ENCODE results near the gene CSTF3. TPM values are rescaled to one million over a fixed set of nuclear protein-coding genes. Genes with fewer than 3 reads are reported as not detected.

CSTF3 gene
- polyA plus RNA-seq, 1 donor (not counting 4 experiments of a cell fraction or from before 2014, with no cell fraction given) = 41.1 TPM

DNA sequence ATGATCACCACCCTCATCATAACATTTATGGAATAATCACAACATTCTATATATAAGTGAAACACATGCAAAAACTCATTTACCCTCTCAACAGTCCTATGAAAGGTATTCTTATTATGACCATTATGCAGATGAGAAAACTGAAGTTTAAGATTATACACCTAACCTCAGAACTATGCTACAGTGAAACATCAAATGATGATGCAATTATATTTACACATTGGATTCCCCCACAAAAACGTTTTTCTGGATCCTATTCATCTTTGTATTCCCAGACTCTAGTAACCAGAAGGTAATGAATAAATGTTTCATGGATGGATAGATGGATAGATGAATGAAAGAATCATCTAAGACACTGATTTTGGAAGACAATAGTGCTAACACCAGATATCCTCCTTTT is 67.1 kb downstream of the CSTF3 start:
- DNase-seq (ENCODE audit: low read depth, low spot score) = no peak
- no peaks in the 10 kb centered on the region for H3K9me3 ChIP-seq (ENCODE audit: control insufficient read depth, low read depth, low read length)

DNA sequence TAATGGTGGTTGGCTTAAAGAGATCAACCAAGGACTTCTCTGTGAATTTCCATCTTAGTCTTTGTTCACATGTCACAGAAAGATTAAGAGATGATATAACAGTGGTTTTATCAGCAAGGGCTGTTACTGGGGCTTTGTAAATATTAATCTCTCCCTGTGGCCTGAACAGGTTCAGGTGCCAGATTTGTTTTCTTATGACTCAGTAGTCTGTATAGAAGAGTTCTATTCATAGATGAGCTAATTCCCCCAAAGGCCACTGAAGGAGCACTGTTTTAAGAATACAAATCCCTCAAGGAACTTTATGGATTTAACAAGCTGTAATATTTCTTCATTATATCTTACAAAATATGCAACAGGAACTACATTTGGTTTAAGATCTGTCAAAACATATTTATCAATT is 71.5 kb downstream of the CSTF3 start:
- Histone ChIP-seq H3K9me1 (ENCODE audit: control insufficient read depth, extremely low read depth, insufficient read depth, low read length) (no peaks in the 10 kb centered on the region), H4K20me1 (ENCODE audit: control insufficient read depth, extremely low read depth, insufficient read depth, low read length) (no peaks in the 10 kb centered on the region), H3K4me2 (ENCODE audit: control insufficient read depth, extremely low read depth, insufficient read depth, low read depth, low read length) (no peak overlapping the region), H3K79me2 (ENCODE audit: control insufficient read depth, insufficient read depth, low read length) (no peaks in the 10 kb centered on the region), H3K27ac (ENCODE audit: control insufficient read depth, insufficient read depth, low read length) (no peak overlapping the region), H2AFZ (ENCODE audit: control insufficient read depth, low read length) (no peak overlapping the region), H3K9me3 (ENCODE audit: control insufficient read depth, low read depth, low read length) (no peaks in the 10 kb centered on the region), H3K4me1 (ENCODE audit: control insufficient read depth, extremely low read depth, insufficient read depth, low read length) (no peaks in the 10 kb centered on the region), H3K27me3 (ENCODE audit: control insufficient read depth, extremely low read depth, insufficient read depth, low read length) (no peaks in the 10 kb centered on the region), H3K9ac (ENCODE audit: control insufficient read depth, extremely low read depth, insufficient read depth, low read length) (no peak overlapping the region), H3K4me3 (ENCODE audit: control insufficient read depth in 2 of 3, extremely low read depth in 1 of 3, insufficient read depth in 2 of 3, low read depth in 1 of 3, low read length in 3 of 3) (no peak overlapping the region), H3K36me3 (ENCODE audit: control insufficient read depth in 2 of 2, extremely low read depth in 1 of 2, insufficient read depth in 2 of 2, low read length in 2 of 2) (peaks cover 12 to 16% of the 10 kb centered on the region in 2 experiments)
- FAIRE-seq (no peak), DNase-seq (ENCODE audit: low read depth, low spot score) (no peak)
- TF ChIP-seq EZH2 (IDR thresholded peaks at IDR 0.05; ENCODE audit: low read length) (no peak), CTCF (optimal IDR thresholded peaks at IDR 0.05 in 1 of 3, IDR thresholded peaks at IDR 0.05 in 1 of 3, conservative IDR thresholded peaks at IDR 0.05 in 1 of 3; ENCODE audit: extremely low read depth in 1 of 3, insufficient read depth in 2 of 3, low read length in 3 of 3) (no peak)
- dilution Hi-C loops (cut with MboI; ENCODE audit: extremely low pct_ligation_motif_present, low sequenced_read_pairs) = no loop called here

More for the DNA sequence above, 67.1 kb downstream of the CSTF3 start:
- H3K4me1 ChIP-seq (ENCODE audit: control insufficient read depth, extremely low read depth, insufficient read depth, low read length) = no peaks in the 10 kb centered on the region
- no peaks in the 10 kb centered on the region for H3K79me2 ChIP-seq (ENCODE audit: control insufficient read depth, insufficient read depth, low read length)
- no peak overlapping the region for H3K27ac ChIP-seq (ENCODE audit: control insufficient read depth, insufficient read depth, low read length)
- no peak overlapping the region for H3K4me2 ChIP-seq (ENCODE audit: control insufficient read depth, extremely low read depth, insufficient read depth, low read depth, low read length)
- H4K20me1 ChIP-seq (ENCODE audit: control insufficient read depth, extremely low read depth, insufficient read depth, low read length) = no peaks in the 10 kb centered on the region
- peaks cover 6 to 13% of the 10 kb centered on the region in 2 experiments for H3K36me3 ChIP-seq (ENCODE audit: control insufficient read depth in 2 of 2, extremely low read depth in 1 of 2, insufficient read depth in 2 of 2, low read length in 2 of 2)
- H3K9me1 ChIP-seq (ENCODE audit: control insufficient read depth, extremely low read depth, insufficient read depth, low read length) = no peaks in the 10 kb centered on the region
- no peak for TF ChIP-seq CTCF (optimal IDR thresholded peaks at IDR 0.05 in 1 of 3, IDR thresholded peaks at IDR 0.05 in 1 of 3, conservative IDR thresholded peaks at IDR 0.05 in 1 of 3; ENCODE audit: extremely low read depth in 1 of 3, insufficient read depth in 2 of 3, low read length in 3 of 3)
- no peak for TF ChIP-seq EZH2 (IDR thresholded peaks at IDR 0.05; ENCODE audit: low read length)
- H3K4me3 ChIP-seq (ENCODE audit: control insufficient read depth in 2 of 3, extremely low read depth in 1 of 3, insufficient read depth in 2 of 3, low read depth in 1 of 3, low read length in 3 of 3) = no peak overlapping the region
- no peak overlapping the region for H2AFZ ChIP-seq (ENCODE audit: control insufficient read depth, low read length)
- no peak for FAIRE-seq
- dilution Hi-C loops (cut with MboI; ENCODE audit: extremely low pct_ligation_motif_present, low sequenced_read_pairs) = no loop called here
- no peaks in the 10 kb centered on the region for H3K27me3 ChIP-seq (ENCODE audit: control insufficient read depth, extremely low read depth, insufficient read depth, low read length)
- H3K9ac ChIP-seq (ENCODE audit: control insufficient read depth, extremely low read depth, insufficient read depth, low read length) = no peak overlapping the region

Data from keratinocyte (primary cell).